Measurements from ENCODE around the gene COA1.
"Not testable (repeated sequence)": the region's sequence is repeated elsewhere in the genome, so short reads cannot be mapped to it uniquely, and the experiment has no call there.

Gene COA1, protein sequence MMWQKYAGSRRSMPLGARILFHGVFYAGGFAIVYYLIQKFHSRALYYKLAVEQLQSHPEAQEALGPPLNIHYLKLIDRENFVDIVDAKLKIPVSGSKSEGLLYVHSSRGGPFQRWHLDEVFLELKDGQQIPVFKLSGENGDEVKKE

DNA sequence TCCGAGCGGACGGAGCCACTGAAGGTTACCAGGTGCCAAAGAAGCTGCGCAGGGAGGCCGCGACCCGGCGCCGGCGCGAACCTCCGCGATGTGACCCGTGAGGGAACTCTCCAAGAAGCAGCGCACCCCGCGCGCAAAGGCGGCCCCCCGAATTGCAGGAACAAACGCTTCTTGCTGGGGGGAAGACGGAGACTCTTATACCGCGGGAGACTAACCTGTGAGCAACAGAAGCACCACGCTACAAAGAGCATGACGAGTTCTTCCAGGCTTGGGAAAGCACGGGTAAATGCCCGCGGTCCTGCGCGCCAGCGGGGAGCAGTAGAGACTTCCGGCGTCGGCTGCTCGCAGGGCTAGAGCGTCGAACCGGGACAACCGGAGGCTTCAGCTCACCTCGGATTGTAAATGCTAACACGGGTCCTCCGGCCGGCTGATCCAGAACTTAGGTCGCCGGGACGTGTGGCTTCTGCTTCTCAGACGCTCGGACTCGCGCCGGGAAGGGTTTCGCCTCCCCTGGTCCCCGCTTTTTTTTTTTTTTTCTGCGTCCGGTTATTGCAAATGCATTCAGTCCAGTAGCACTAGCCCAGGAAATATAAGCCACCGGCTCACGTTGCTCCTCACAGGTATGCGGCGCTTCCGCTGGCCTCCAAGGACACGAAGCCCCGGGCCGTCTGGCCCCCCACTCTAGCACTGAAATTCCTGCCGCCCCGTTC, at the start of gene COA1:
TSS of gene COA1 (minus strand) at position 310 of the 710 bp plus-strand sequence. CDS start 80,909 bp downstream, outside the sequence.
- DNase-seq (ENCODE audit: low spot score), result peak; percentile 70

DNA sequence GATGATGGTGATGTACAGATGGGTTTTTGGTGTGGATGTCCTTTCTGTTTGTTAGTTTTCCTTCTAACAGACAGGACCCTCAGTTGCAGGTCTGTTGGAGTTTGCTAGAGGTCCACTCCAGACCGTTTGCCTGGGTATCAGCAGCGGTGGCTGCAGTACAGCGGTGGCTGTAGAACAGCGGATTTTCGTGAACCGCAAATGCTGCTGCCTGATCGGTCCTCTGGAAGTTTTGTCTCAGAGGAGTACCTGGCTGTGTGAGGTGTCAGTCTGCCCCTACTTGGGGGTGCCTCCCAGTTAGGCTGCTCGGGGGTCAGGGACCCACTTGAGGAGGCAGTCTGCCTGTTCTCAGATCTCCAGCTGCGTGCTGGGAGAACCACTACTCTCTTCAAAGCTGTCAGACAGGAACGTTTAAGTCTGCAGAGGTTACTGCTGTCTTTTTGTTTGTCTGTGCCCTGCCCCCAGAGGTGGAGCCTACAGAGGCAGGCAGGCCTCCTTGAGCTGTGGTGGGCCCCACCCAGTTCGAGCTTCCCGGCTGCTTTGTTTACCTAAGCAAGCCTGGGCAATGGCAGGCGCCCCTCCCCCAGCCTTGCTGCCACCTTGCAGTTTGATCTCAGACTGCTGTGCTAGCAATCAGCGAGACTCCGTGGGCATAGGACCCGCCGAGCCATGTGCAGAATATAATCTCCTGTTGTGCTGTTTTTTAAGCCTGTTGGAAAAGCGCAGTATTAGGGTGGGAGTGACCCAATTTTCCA, 49.1 kb upstream of the COA1 start:
- DNase-seq (ENCODE audit: low spot score), result not testable (repeated sequence)

DNA sequence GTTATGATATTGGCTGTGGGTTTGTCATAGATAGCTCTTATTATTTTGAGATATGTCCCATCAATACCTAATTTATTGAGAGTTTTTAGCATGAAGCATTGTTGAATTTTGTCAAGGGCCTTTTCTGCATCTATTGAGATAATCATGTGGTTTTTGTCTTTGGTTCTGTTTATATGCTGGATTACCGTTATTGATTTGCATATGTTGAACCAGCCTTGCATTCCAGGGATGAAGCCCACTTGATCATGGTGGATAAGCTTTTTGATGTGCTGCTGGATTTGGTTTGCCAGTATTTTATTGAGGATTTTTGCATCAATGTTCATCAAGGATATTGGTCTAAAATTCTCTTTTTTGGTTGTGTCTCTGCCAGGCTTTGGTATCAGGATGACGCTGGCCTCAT, 45.9 kb upstream of the COA1 start:
- not testable (repeated sequence) for DNase-seq (ENCODE audit: low spot score)

DNA sequence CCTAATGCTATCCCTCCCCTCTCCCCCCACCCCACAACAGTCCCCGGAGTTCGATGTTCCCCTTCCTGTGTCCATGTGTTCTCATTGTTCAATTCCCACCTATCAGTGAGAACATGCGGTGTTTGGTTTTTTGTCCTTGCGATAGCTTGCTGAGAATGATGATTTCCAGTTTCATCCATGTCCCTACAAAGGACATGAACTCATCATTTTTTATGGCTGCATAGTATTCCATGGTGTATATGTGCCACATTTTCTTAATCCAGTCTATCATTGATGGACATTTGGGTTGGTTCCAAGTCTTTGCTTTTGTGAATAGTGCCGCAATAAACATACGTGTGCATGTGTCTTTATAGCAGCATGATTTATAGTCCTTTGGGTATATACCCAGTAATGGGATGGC, 43.9 kb upstream of the COA1 start:
- not testable (repeated sequence) for DNase-seq (ENCODE audit: low spot score)

DNA sequence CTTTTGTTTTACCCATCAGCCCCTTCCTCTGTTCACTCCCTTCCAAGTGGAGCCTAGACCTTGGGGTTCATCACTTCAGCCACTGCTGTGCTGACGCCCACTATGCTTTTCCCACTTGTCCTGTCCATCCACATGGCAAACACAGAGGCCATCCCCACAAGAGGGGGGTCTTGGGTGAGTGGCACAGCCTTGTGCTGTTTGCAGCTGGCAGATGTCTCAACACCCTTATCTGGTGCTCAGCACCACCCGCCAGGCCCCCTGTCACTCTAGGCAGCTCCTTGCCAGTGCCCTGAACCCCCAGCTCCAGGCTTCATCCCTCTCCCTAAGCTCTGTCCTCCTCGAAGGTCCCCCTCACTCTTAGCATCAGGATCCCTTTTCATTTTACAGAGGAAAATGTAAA, 42.2 kb upstream of the COA1 start:
- no peak for DNase-seq (ENCODE audit: low spot score)

DNA sequence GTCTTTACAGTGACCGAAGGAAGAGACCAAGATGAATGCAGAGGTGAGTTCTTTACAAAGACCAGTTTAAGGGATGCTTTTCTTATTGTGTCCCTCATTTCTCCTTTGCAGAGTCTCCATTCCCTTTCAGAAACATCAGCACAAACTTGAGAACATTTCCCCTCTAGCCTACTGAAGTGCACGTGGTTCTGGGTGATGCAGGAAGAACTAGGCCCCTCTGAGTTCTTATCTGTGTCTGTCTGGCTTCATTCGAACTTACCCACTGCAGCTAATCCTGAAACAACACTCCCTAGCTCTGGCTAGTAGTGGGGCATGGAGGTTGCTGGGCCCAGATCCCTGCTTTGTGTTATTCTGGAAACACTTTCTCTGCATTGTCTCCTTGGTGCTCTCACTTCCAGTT, 41.8 kb upstream of the COA1 start:
- DNase-seq (ENCODE audit: low spot score), result no peak

DNA sequence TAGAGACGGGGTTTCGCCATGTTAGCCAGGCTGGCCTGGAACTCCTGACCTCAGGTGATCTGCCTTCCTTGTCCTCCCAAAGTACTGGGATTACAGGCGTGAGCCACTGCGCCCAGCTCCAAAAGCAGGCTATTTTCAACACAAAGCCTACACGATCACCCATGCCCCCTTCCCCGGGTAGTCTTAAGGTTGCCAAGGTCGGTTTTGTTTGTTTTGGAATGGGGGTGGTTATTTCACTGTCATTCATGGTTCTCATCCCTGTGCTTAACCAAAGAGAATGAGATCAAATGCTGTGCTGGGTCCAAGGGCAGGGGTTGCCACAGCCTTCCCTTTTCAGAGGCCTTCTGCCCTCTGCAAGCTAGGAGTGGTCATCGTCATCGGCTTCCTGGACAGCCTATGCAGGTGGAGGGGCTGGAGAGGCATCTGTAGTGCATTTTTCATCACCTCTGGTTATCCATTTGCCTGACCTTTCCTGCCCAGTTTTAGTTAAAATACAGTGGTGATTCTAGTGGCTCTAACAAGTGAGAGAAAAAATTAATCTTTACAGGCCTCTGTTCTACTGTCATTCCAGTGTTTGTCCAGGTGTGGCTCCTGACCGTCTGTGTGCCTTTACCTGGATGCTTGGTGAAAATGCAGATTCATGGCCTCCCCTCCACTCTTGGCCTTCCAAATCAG, 40.6 kb upstream of the COA1 start:
- no peak for DNase-seq (ENCODE audit: low spot score)

DNA sequence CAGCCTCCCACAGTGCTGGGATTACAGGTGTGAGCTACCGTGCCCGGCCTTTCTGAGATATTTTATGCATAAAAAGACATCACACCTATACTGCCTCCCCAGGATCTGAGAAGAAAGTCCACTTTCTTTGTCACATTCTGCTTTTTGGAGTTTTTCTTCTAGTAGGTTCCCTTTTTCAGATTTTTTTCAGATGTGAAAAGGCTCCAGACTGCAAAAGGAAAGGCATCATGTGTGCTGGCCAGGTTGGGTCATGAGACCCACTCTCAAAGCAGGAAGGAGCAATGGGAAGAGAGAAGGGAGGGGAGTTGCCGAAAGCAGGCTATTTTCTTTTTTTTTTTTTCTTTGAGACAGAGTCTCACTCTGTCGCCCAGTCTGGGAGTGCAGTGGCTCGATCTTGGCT, 40.0 kb upstream of the COA1 start:
- DNase-seq (ENCODE audit: low spot score), result no peak

DNA sequence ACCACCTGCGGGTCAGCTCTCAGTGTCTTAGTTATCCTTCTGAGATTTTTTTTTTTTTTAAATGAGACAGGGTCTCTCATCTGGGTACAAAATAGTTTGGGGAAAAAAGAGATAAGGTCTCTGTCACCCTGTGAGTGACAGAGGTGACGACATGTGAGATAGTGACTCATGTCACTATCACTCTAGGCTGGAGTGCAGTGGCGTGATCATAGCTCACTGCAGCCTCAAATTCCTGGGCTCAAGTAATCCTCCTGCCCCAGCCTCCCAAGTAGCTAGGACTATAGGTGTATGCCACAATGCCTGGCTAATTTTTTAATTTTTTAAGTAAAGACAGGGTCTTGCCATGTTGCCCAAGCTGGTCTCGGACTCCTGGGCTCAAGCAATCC, 39.6 kb upstream of the COA1 start:
- no peak for DNase-seq (ENCODE audit: low spot score)

DNA sequence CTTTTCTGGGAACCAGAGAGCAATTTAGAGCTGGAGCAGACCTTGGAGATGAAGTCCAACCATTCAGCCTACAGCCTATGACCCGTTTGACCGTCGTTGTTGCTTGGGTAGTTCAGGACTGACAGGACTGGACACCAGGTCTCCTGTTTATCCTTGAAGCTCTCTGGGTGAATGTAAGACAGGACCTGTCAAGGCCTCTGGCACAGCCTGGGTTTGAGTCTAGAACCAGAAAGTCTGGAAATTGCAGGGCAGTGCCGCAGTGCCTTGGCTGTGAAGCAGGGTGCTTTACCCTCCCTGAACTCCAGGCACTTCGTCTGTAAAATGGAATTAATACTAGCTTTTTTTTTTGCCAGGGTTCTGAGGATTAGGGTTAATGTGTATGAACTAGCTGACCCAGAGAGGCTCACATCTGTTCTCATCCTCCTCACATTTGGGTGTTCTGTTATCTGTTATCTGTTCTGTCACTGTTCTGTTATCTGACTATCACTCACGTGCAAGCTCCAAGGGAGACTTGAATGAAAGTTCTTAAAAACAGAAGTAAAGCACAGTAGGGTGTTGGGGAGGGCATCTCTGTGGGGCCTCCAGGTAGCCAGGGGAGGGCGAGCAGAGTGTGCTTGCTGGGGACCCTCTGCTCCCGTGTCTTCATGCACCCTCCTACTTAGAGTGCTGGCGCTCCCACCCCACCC, 39.0 kb upstream of the COA1 start:
- DNase-seq (ENCODE audit: low spot score), result no peak

DNA sequence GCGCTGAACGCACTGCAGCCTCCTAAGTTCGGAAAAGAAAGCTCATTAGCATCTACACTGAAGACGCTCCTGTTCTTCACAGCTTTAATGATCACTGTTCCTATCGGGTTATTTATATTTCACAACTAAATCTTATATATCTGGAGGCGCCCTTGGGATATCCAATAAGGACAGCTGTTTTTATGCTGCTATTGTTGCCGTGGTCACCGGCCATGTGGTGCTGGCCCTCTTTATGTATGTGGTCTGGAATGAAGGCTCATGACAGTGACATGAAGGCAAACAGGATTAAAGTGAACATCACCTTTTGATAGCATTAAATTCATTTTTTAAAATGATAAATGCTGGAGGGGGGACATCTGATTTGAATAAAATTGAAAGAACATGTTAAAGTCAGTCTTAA, 38.0 kb upstream of the COA1 start:
- no peak for DNase-seq (ENCODE audit: low spot score)

DNA sequence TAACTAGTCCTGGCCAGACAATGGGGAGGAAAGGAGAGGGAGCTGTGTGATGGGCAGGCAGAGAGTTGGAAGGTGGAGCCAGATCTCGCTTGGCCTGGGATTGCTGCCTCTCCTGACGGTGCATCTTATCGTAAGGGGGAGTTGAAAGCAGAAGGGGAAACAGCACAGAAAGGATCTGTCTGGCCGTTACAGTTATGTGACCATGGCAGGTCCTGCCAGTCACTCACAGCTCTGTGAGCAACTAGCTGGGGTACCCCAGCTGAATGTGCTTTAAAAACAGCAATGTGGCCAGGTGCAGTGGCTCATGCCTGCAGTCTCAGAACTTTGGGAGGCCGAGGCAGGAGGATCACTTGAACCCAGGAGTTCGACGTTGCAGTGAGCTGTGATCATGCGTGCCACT, 37.2 kb upstream of the COA1 start:
- DNase-seq (ENCODE audit: low spot score), result no peak

DNA sequence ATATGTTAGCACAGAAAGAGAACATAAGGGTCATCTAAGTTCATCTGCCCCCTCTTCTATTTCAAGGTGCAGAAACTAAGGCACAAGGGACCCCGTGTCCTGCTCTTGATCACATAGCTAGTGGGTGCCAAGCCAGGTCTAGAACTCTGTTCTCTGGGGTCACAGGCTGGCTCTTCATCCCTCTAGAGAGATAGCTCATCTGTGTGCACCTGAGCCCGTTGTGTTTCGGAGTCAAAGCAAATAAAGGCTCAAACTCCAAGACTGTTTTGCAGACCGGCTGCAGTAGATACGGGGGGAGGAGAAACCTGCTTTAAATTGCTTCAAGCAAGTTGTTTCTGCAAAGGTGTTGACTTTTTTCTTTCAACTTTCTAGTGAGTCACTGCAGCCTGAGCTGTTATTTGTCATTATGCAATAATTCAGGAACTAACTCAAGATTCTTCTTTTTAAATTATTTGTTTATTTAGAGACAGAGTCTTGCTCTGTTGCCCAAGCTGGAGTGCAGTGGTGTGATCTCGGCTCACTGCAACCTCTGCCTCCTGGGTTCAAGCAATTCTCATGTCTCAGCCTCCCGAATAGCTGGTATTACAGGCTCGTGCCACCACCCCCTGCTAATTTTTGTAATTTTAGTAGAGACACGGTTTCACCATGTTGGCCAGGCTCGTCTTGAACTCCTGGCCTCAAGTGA, 35.6 kb upstream of the COA1 start:
- no peak for DNase-seq (ENCODE audit: low spot score)

DNA sequence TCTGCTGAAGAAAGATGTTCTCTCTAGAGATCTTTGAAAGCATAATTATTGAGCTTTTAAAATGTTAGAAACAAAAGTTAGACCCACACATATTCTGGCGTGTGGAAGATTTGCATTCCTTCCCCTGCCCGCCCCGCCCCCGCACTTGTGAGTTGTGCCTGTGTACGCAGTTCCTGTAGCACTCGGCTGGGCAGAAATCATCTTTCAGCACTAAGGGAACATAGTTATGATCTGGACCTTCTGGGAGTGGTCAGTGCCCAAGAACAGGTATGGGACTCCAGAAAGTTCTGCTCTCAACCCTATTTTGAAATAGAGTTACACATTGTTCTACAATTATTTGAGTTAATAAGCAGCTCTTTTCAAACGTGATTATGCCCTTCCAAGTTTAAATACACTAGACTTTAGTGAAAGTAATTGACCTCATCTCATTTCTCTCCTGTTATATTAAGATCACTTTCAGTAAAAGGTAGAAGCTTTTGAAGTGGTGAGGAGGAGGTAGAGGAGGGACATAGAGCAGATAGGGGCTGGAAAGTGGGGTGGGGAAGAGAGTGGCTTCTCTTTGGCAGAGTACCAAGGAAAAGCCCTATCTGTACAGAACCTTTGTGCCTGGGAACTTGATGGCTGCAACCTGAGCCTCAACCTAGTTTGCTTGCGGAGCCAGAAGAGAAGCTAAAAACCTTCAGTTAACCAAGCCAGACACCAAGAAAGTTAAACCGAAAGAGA, 34.9 kb upstream of the COA1 start:
- no peak for DNase-seq (ENCODE audit: low spot score)

DNA sequence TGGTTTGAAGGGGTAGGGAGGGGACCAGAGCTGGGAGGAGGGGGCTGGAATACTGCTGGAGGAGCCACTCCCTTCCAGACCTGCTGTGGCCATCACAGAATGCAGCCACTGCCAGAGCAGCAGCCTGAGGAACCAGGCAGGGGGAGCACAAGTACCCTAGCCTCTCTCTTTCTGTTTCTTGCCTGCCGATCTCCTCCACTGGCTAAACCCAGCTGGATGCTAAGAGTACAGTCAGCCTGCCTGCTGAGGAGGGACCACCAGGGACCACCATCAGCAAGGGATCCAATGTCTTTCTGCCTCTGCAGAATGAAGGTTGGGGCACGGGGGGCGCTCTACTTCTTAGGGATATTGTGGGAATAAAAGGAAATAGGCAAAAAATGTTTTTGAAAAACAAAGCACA, 33.9 kb upstream of the COA1 start:
- no peak for DNase-seq (ENCODE audit: low spot score)

DNA sequence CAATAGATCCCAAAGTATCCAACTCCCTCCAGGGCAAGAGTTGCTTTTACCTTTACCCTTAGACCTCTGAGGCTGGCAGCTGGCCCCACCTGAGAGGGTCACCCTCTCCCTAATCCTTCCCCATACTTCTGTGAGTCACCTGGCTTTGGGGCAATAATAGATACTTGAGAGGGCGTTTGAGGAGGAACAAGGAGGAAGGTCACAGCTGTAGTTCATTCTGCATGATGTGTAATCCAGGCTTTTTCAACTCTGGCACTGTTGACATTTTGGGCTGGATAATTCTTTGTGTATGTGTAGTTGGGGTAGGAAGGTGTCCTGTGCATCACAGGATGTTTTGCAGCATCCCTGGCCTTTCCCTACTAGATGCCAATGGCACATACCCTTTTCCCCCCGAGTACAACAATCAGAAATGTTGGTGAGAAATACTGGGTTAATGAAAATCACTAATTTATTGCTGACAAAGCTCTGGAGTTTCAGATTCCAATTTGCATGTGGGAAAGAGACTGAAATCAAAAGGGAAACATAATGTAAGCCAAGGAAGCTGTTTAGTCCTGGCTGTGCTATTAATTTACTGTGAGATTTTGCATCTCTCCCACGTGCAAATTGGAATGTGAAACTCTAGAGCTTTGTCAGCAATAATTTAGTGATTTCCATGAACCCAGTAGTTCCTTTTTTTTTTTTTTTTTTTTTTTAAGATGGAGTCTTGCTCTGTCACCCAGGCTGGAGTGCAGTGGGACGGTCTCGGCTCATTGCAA, 32.8 kb upstream of the COA1 start:
- DNase-seq (ENCODE audit: low spot score), result no peak

DNA sequence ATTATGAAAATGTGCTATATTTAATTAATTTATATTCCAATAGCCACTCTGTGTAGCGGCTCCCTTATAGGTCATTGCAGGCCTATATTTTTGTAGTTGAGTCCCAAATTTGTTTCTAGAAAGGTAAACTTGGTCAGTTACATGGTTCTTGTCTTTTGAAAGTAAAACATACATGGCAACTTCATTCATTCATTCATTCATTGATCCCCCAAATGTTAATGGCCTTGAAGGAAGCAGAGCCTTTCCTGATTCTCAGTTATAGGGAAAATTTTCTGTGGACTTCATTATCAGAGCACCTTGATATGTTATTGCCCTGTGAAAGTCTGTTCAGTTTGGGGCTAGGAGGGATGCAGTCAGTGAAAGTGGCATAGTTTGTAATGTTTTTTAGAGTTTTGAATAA, 32.1 kb upstream of the COA1 start:
- DNase-seq (ENCODE audit: low spot score), result no peak

DNA sequence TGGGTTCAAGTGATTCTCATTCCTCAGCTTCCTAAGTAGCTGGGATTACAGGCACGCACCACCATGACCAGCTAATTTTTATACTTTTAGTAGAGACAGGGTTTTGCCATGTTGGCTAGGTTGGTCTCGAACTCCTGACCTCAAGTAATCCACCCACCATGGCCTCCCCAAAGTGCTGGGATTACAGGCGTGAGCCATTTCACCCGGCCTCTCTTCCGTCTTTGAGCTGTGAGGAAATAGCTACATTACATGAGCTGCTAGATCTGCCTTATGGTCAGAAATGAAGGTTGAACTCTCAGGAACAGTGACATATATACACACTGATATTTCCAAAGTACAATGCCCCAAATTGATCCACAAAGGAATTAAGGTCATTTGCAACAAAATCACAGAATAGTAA, 31.5 kb upstream of the COA1 start:
- DNase-seq (ENCODE audit: low spot score), result no peak

DNA sequence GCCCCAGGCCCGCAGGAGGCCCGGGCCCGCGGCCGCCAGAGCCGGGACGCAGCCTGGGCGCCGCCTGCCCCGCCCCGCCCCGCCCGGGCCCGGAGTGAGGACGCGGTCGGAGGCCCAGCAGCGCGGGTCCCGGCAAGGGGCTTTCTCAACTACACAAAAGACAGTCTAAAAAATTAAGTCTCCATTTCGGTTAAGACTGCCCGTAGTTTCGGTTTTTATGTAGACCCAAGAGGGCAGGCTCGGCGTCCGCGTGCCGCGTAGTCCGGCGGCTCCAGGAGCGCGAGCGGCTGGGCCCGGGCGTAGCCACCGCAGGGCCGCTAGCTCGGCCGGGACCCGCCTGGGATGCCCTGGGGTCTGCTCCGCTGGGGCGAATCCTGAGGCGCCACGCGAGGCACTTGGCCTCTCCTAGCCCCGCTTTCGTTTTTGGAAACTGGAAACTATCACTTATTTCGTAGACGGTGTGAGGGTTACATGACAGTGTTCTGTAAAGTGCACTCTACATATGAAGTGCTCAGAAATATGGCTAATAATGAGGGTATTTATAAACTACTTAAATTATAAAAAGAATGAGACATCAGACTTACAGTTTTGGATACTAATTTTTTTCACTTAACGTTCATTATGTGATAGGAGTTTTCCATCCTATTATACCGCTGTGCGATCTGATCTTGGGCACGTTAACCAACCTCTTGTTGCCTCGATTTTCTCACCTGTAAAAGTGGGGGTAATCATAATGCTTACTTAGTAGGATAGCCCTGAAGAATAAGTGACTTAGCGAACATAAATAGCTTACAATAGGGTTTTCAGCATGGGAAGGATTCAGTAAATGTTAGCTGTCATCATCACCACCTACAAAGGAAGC, 29.7 kb upstream of the COA1 start:
- peak; percentile 44 for DNase-seq (ENCODE audit: low spot score)

Data from kidney capillary endothelial cell (primary cell).